Measurements from ENCODE around the gene BST1. TPM values are rescaled to one million over a fixed set of nuclear protein-coding genes. Genes with fewer than 3 reads are reported as not detected.
A peak's percentile ranks its signal among the peaks of the same experiment; 100 is the strongest.
"Not testable (repeated sequence)": the region's sequence is repeated elsewhere in the genome, so short reads cannot be mapped to it uniquely, and the experiment has no call there.

Gene BST1
- total and polyA plus RNA-seq, 3 experiments from 2014 or later, result 0.39 to 0.48 (median 0.44) TPM

GRCh38 chr4:15755321-15756155 lies 52.7 kb downstream of the BST1 start:
- peaks cover 0 to 1% (median 0%) of the 10 kb centered on the region in 3 donors for H3K36me3 Mint-ChIP-seq
- no peaks in the 10 kb centered on the region for H3K9me3 ChIP-seq (ENCODE audit: low read length)
- peaks cover 44% of the 10 kb centered on the region for H3K4me1 ChIP-seq (ENCODE audit: insufficient read depth, low read length)
- H3K4me3 Mint-ChIP-seq, result peak overlapping the region; percentile 39 to 85 (median 70)
- H3K27me3 ChIP-seq (ENCODE audit: insufficient read depth, low read length, poor library complexity, severe bottlenecking), result no peaks in the 10 kb centered on the region
- ChIA-PET CTCF (interaction anchor here (1.2 to 3.9 kb wide), 8 partner anchors 11 to 50 kb away, joined by 4 to 21 read pairs (median 6); no protein-coding TSS in a partner anchor), POLR2A (interaction anchor here (0.7 to 2.7 kb wide), 2 partner anchors 11 to 52 kb away, joined by 3 to 17 read pairs; no protein-coding TSS in a partner anchor)
- no peaks in the 10 kb centered on the region for H3K36me3 ChIP-seq (ENCODE audit: insufficient read depth, low read length)
- peak overlapping the region; percentile 37 for H3K4me3 ChIP-seq (ENCODE audit: low read length)
- H3K9me3 Mint-ChIP-seq, result no peaks in the 10 kb centered on the region
- H3K27ac Mint-ChIP-seq, result peak overlapping the region; percentile 12 to 92 (median 84)
- no peaks in the 10 kb centered on the region for H3K27me3 Mint-ChIP-seq
- H3K4me1 Mint-ChIP-seq, result peaks cover 42 to 56% (median 50%) of the 10 kb centered on the region in 3 donors
- DNase-seq, result no peak
- H3K27ac ChIP-seq (ENCODE audit: low read depth, low read length), result no peak overlapping the region

GRCh38 chr4:15756361-15756861 lies 53.5 kb downstream of the BST1 start:
- POLR2A ChIA-PET, result interaction anchor here (1.0 to 2.7 kb wide), 3 partner anchors 10 to 102 kb away, joined by 3 to 17 read pairs (median 11); no protein-coding TSS in a partner anchor
- Mint-ChIP-seq H3K9me3 (no peaks in the 10 kb centered on the region), H3K4me1 (peaks cover 42 to 56% (median 50%) of the 10 kb centered on the region in 3 donors), H3K4me3 (peak overlapping the region; percentile 39 to 85 (median 70)), H3K27ac (peak overlapping the region; percentile 12 to 92 (median 90)), H3K36me3 (no peaks in the 10 kb centered on the region), H3K27me3 (no peaks in the 10 kb centered on the region)
- peak; percentile 58 to 90 (median 81) for DNase-seq
- Histone ChIP-seq H3K27me3 (ENCODE audit: insufficient read depth, low read length, poor library complexity, severe bottlenecking) (no peaks in the 10 kb centered on the region), H3K4me3 (ENCODE audit: low read length) (peak overlapping the region; percentile 37), H3K4me1 (ENCODE audit: insufficient read depth, low read length) (peaks cover 44% of the 10 kb centered on the region), H3K36me3 (ENCODE audit: insufficient read depth, low read length) (no peaks in the 10 kb centered on the region), H3K27ac (ENCODE audit: low read depth, low read length) (no peak overlapping the region), H3K9me3 (ENCODE audit: low read length) (no peaks in the 10 kb centered on the region)
- CTCF ChIA-PET, result interaction anchor here (1.0 to 3.9 kb wide), 10 partner anchors 10 to 127 kb away, joined by 3 to 21 read pairs (median 6); no protein-coding TSS in a partner anchor

GRCh38 chr4:15757054-15757453 lies 54.2 kb downstream of the BST1 start:
- H3K4me3 ChIP-seq (ENCODE audit: low read length), result peak overlapping the region; percentile 37
- DNase-seq, result peak in 1 of 5 donors; percentile 14
- POLR2A ChIA-PET, result interaction anchor here (1.0 to 2.7 kb wide), 3 partner anchors 9 to 103 kb away, joined by 3 to 17 read pairs (median 11); no protein-coding TSS in a partner anchor

GRCh38 chr4:15758294-15758693 lies 55.4 kb downstream of the BST1 start:
- no peaks in the 10 kb centered on the region for H3K9me3 Mint-ChIP-seq
- DNase-seq, result no peak
- H3K27me3 Mint-ChIP-seq, result peaks cover 0 to 1% of the 10 kb centered on the region in 2 donors
- ChIA-PET POLR2A (no interaction called here), CTCF (interaction anchor here (0.8 to 3.9 kb wide), 4 partner anchors 8 to 49 kb away, joined by 3 to 21 read pairs (median 9); no protein-coding TSS in a partner anchor)
- Histone ChIP-seq H3K9me3 (ENCODE audit: low read length) (no peaks in the 10 kb centered on the region), H3K36me3 (ENCODE audit: insufficient read depth, low read length) (no peaks in the 10 kb centered on the region), H3K27me3 (ENCODE audit: insufficient read depth, low read length, poor library complexity, severe bottlenecking) (no peaks in the 10 kb centered on the region), H3K4me3 (ENCODE audit: low read length) (no peak overlapping the region), H3K27ac (ENCODE audit: low read depth, low read length) (no peak overlapping the region), H3K4me1 (ENCODE audit: insufficient read depth, low read length) (peaks cover 44% of the 10 kb centered on the region)
- H3K36me3 Mint-ChIP-seq, result no peaks in the 10 kb centered on the region
- H3K4me1 Mint-ChIP-seq, result peaks cover 44 to 50% (median 48%) of the 10 kb centered on the region in 3 donors
- H3K4me3 Mint-ChIP-seq, result no peak overlapping the region
- H3K27ac Mint-ChIP-seq, result peak overlapping the region in 3 of 8 donors; percentile 4 to 57 (median 17)

More at GRCh38 chr4:15757054-15757453, 54.2 kb downstream of the BST1 start:
- Mint-ChIP-seq H3K36me3 (no peaks in the 10 kb centered on the region), H3K27me3 (no peaks in the 10 kb centered on the region), H3K4me3 (peak overlapping the region; percentile 39 to 85 (median 70)), H3K4me1 (peaks cover 42 to 53% (median 50%) of the 10 kb centered on the region in 3 donors), H3K27ac (peak overlapping the region in 7 of 8 donors; percentile 12 to 92 (median 91)), H3K9me3 (no peaks in the 10 kb centered on the region)
- no peaks in the 10 kb centered on the region for H3K9me3 ChIP-seq (ENCODE audit: low read length)
- peaks cover 44% of the 10 kb centered on the region for H3K4me1 ChIP-seq (ENCODE audit: insufficient read depth, low read length)
- CTCF ChIA-PET, result interaction anchor here (1.0 to 3.9 kb wide), 10 partner anchors 9 to 126 kb away, joined by 3 to 21 read pairs (median 6); no protein-coding TSS in a partner anchor
- no peaks in the 10 kb centered on the region for H3K36me3 ChIP-seq (ENCODE audit: insufficient read depth, low read length)
- no peaks in the 10 kb centered on the region for H3K27me3 ChIP-seq (ENCODE audit: insufficient read depth, low read length, poor library complexity, severe bottlenecking)
- no peak overlapping the region for H3K27ac ChIP-seq (ENCODE audit: low read depth, low read length)

GRCh38 chr4:15762460-15762859 lies 59.6 kb downstream of the BST1 start:
- H3K9me3 Mint-ChIP-seq, result not testable (repeated sequence)

GRCh38 chr4:15765391-15765790 lies 62.5 kb downstream of the BST1 start:
- no peaks in the 10 kb centered on the region for H3K9me3 ChIP-seq (ENCODE audit: low read length)
- no peaks in the 10 kb centered on the region for H3K9me3 Mint-ChIP-seq
- peaks cover 28 to 36% (median 34%) of the 10 kb centered on the region in 3 donors for H3K4me1 Mint-ChIP-seq
- H3K4me3 Mint-ChIP-seq, result no peak overlapping the region
- DNase-seq, result no peak
- peak overlapping the region in 4 of 8 donors; percentile 0 to 79 (median 56) for H3K27ac Mint-ChIP-seq
- no peaks in the 10 kb centered on the region for H3K36me3 ChIP-seq (ENCODE audit: insufficient read depth, low read length)
- no peak overlapping the region for H3K27ac ChIP-seq (ENCODE audit: low read depth, low read length)
- H3K4me1 ChIP-seq (ENCODE audit: insufficient read depth, low read length), result peaks cover 42% of the 10 kb centered on the region
- no peaks in the 10 kb centered on the region for H3K27me3 ChIP-seq (ENCODE audit: insufficient read depth, low read length, poor library complexity, severe bottlenecking)
- ChIA-PET CTCF (interaction anchor here (1.1 to 2.8 kb wide), 2 partner anchors 8 to 17 kb away, joined by 3 to 21 read pairs; no protein-coding TSS in a partner anchor), POLR2A (interaction anchor here (1.4 to 1.6 kb wide), 2 partner anchors 9 to 11 kb away, joined by 6 to 17 read pairs; no protein-coding TSS in a partner anchor)
- no peak overlapping the region for H3K4me3 ChIP-seq (ENCODE audit: low read length)
- H3K36me3 Mint-ChIP-seq, result no peaks in the 10 kb centered on the region
- H3K27me3 Mint-ChIP-seq, result peaks cover 0 to 6% of the 10 kb centered on the region in 2 donors

More at GRCh38 chr4:15762460-15762859, 59.6 kb downstream of the BST1 start:
- H3K36me3 Mint-ChIP-seq; H3K27me3 ChIP-seq (ENCODE audit: insufficient read depth, low read length, poor library complexity, severe bottlenecking); H3K9me3 ChIP-seq (ENCODE audit: low read length); H3K27me3 Mint-ChIP-seq; H3K27ac ChIP-seq (ENCODE audit: low read depth, low read length); H3K4me3 Mint-ChIP-seq; DNase-seq; CTCF ChIA-PET; POLR2A ChIA-PET; H3K4me3 ChIP-seq (ENCODE audit: low read length); H3K36me3 ChIP-seq (ENCODE audit: insufficient read depth, low read length): not testable (repeated sequence)
- Mint-ChIP-seq H3K4me1 (peaks cover 27 to 35% (median 34%) of the 10 kb centered on the region in 3 donors), H3K27ac (peak overlapping the region in 1 of 8 donors; percentile 55)
- H3K4me1 ChIP-seq (ENCODE audit: insufficient read depth, low read length), result peaks cover 30% of the 10 kb centered on the region

- H3K36me3 Mint-ChIP-seq, result no peaks in the 10 kb centered on the region
- peak in 4 of 5 donors; percentile 33 to 74 (median 64) for DNase-seq
- POLR2A ChIA-PET, result interaction anchor here (0.7 to 1.6 kb wide), 4 partner anchors 9 to 17 kb away, joined by 3 to 17 read pairs (median 8); no protein-coding TSS in a partner anchor
- no peaks in the 10 kb centered on the region for H3K36me3 ChIP-seq (ENCODE audit: insufficient read depth, low read length)
- no peaks in the 10 kb centered on the region for H3K9me3 ChIP-seq (ENCODE audit: low read length)
- no peaks in the 10 kb centered on the region for H3K9me3 Mint-ChIP-seq
- H3K4me1 Mint-ChIP-seq, result peaks cover 28 to 40% (median 37%) of the 10 kb centered on the region in 3 donors
- H3K27ac Mint-ChIP-seq, result peak overlapping the region; percentile 36 to 79 (median 62)
- CTCF ChIA-PET, result interaction anchor here (0.9 to 2.8 kb wide), 5 partner anchors 9 to 41 kb away, joined by 3 to 21 read pairs (median 3); no protein-coding TSS in a partner anchor
- H3K4me3 Mint-ChIP-seq, result peak overlapping the region; percentile 4 to 76 (median 30)
- H3K27ac ChIP-seq (ENCODE audit: low read depth, low read length), result no peak overlapping the region
- no peaks in the 10 kb centered on the region for H3K27me3 ChIP-seq (ENCODE audit: insufficient read depth, low read length, poor library complexity, severe bottlenecking)
- H3K4me1 ChIP-seq (ENCODE audit: insufficient read depth, low read length), result peaks cover 42% of the 10 kb centered on the region
- no peak overlapping the region for H3K4me3 ChIP-seq (ENCODE audit: low read length)
- H3K27me3 Mint-ChIP-seq, result peaks cover 0 to 6% of the 10 kb centered on the region in 2 donors
Measured at GRCh38 chr4:15765910-15766697, 63.2 kb downstream of the BST1 start.

Data from CD8-positive, alpha-beta memory T cell (primary cell).